IMR-90 (cell line): ENCODE data around the gene HINT3. TPM values are rescaled to one million over a fixed set of nuclear protein-coding genes. Genes with fewer than 3 reads are reported as not detected.

Experiments used
- ATAC-seq: fragments of 200-7000 bp; cut with Tn5 transposase; 2 replicates; pipeline ENCODE4 v1.9.1; 2020; ENCODE audit warnings: low read depth, mild to moderate bottlenecking, moderate library complexity
- BruUV-seq: library from RNA; stranded (reverse); fragments of 400-500 nt; replicated peaks from 2 replicates; lab custom pipeline; 2021; lab: Mats Ljungman, UMichigan
- CTCF ChIA-PET: fragments of 300-600 bp; formaldehyde crosslinking; extraction: SDS; loops from one replicate; lab custom pipeline; 2021; ENCODE audit warnings: antibody characterized with exemption; lab: Yijun Ruan, JAX
- POLR2A ChIA-PET: fragments of 300-600 bp; sonication (Branson Sonifier 250); formaldehyde crosslinking; loops from one replicate; lab custom pipeline; 2022; ENCODE audit warnings: antibody characterized with exemption; ENCODE audit not compliant: unreplicated experiment; lab: Charles Lee
- DNase-seq: peaks from one replicate; pipeline ENCODE4 v3.0.0; 2013
- H2AFZ ChIP-seq: replicated peaks from 2 replicates; pipeline ENCODE3; 2013; ENCODE audit warnings: low read length, mild to moderate bottlenecking; ENCODE audit not compliant: poor library complexity
- H2AK5ac ChIP-seq: 2 replicates; pipeline ENCODE4 v1.6.1; 2013; ENCODE audit warnings: low read depth, low read length, inconsistent platforms
- H2AK9ac ChIP-seq: replicated peaks from 2 replicates; pipeline ENCODE3; 2013; ENCODE audit warnings: mild to moderate bottlenecking, low read depth, low read length, moderate library complexity; ENCODE audit not compliant: poor library complexity
- H2BK120ac ChIP-seq: 2 replicates; pipeline ENCODE4 v1.6.1; 2013; ENCODE audit warnings: low read depth, low read length, inconsistent platforms
- H2BK15ac ChIP-seq: 3 replicates; pipeline ENCODE4 v1.6.1; 2013; ENCODE audit warnings: low read depth, low read length, inconsistent platforms
- H2BK20ac ChIP-seq: 2 replicates; pipeline ENCODE4 v1.6.1; 2013; ENCODE audit warnings: low read depth, mild to moderate bottlenecking, inconsistent platforms, low read length, moderate library complexity
- H2BK5ac ChIP-seq: 2 replicates; pipeline ENCODE4 v1.6.1; 2013; ENCODE audit warnings: mild to moderate bottlenecking, low read depth, low read length, inconsistent platforms; ENCODE audit not compliant: poor library complexity, severe bottlenecking
- H3K14ac ChIP-seq: replicated peaks from 2 replicates; pipeline ENCODE4 v1.6.1; 2013; ENCODE audit warnings: low read depth, low read length, inconsistent platforms
- H3K18ac ChIP-seq: 2 replicates; pipeline ENCODE4 v1.6.1; 2013; ENCODE audit warnings: low read depth, low read length, control low read depth
- H3K23ac ChIP-seq: 2 replicates; pipeline ENCODE4 v1.6.1; 2013; ENCODE audit warnings: low read depth, low read length, inconsistent platforms
- H3K27ac ChIP-seq: 2 replicates; pipeline ENCODE4 v1.5.1; 2013; ENCODE audit warnings: mild to moderate bottlenecking, control low read depth, low read length; ENCODE audit not compliant: insufficient read depth
- H3K27me3 ChIP-seq: 2 replicates; pipeline ENCODE4 v1.6.1; 2013; ENCODE audit warnings: low read length; ENCODE audit not compliant: control insufficient read depth, insufficient read depth
- H3K36me3 ChIP-seq: 2 replicates; pipeline ENCODE4 v1.6.1; 2013; ENCODE audit warnings: low read length, mixed read lengths; ENCODE audit not compliant: control insufficient read depth, insufficient read depth
- H3K4ac ChIP-seq: 2 replicates; pipeline ENCODE4 v1.6.1; 2013; ENCODE audit warnings: low read depth, low read length, inconsistent platforms
- H3K4me1 ChIP-seq: 2 replicates; pipeline ENCODE4 v1.6.1; 2013; ENCODE audit warnings: low read length, mixed read lengths; ENCODE audit not compliant: control insufficient read depth, insufficient read depth
- H3K4me2 ChIP-seq: 2 replicates; pipeline ENCODE4 v1.6.1; 2013; ENCODE audit warnings: low read depth, mild to moderate bottlenecking, control low read depth, low read length, moderate library complexity
- H3K4me3 ChIP-seq: 2 replicates; pipeline ENCODE4 v1.5.1; 2013; ENCODE audit warnings: low read depth, mild to moderate bottlenecking, control low read depth, low read length, moderate library complexity; ENCODE audit not compliant: insufficient read depth
- H3K56ac ChIP-seq: 2 replicates; pipeline ENCODE4 v1.6.1; 2013; ENCODE audit warnings: low read length, inconsistent platforms; ENCODE audit not compliant: insufficient read depth; ENCODE audit errors: extremely low read depth
- H3K79me1 ChIP-seq, 2 experiments: 2 replicates each; pipeline ENCODE4 v1.6.1; 2013; ENCODE audit warnings: low read length in 2 of 2, inconsistent platforms in 1 of 2, low read depth in 1 of 2
- H3K9ac ChIP-seq: 2 replicates; pipeline ENCODE4 v1.6.1; 2013; ENCODE audit warnings: low read depth, low read length, control low read depth
- H3K9me1 ChIP-seq: 2 replicates; pipeline ENCODE4 v1.6.1; 2013; ENCODE audit warnings: low read length, inconsistent platforms; ENCODE audit not compliant: insufficient read depth
- H3K9me3 ChIP-seq: 2 replicates; pipeline ENCODE4 v1.6.1; 2013; ENCODE audit warnings: low read length; ENCODE audit not compliant: control insufficient read depth, insufficient read depth
- H4K20me1 ChIP-seq: 2 replicates; pipeline ENCODE4 v1.6.1; 2013; ENCODE audit warnings: low read length, inconsistent platforms; ENCODE audit not compliant: insufficient read depth
- H4K5ac ChIP-seq: 2 replicates; pipeline ENCODE4 v1.6.1; 2013; ENCODE audit warnings: mild to moderate bottlenecking, low read depth, low read length, control low read depth
- H4K8ac ChIP-seq, 2 experiments: 2 replicates each; pipeline ENCODE4 v1.6.1; 2013; ENCODE audit warnings: low read depth in 2 of 2, low read length in 2 of 2, control low read depth in 1 of 2, inconsistent platforms in 1 of 2
- H4K91ac ChIP-seq: 2 replicates; pipeline ENCODE4 v1.6.1; 2013; ENCODE audit warnings: low read depth, low read length, inconsistent platforms; ENCODE audit not compliant: insufficient read depth
- CEBPB ChIP-seq: IDR thresholded peaks from 2 replicates; pipeline ENCODE4 v1.6.1; 2012; ENCODE audit warnings: low read depth, low read length, improper control_type of control experiment
- MAFK ChIP-seq: IDR thresholded peaks from 2 replicates; pipeline ENCODE4 v1.6.1; 2012; ENCODE audit warnings: low read depth, low read length, improper control_type of control experiment
- NFE2L2 ChIP-seq: fragments of 150-350 bp; IDR thresholded peaks from 2 replicates; pipeline ENCODE4 v1.6.1; 2016; ENCODE audit warnings: low read depth, mild to moderate bottlenecking, low read length
- POLR2A ChIP-seq: IDR thresholded peaks from 2 replicates; pipeline ENCODE4 v1.6.1; 2012; ENCODE audit warnings: mild to moderate bottlenecking, low read depth, low read length
- RFX5 ChIP-seq: IDR thresholded peaks from 2 replicates; pipeline ENCODE4 v1.8.0; 2012; ENCODE audit warnings: low read depth, mild to moderate bottlenecking, low read length, moderate library complexity
- SMC3 ChIP-seq: fragments of 150-350 bp; IDR thresholded peaks from 2 replicates; pipeline ENCODE4 v1.6.1; 2016; ENCODE audit warnings: low read depth, mild to moderate bottlenecking, antibody characterized with exemption, low read length, moderate library complexity
- WGBS, 2 experiments: methylation state at CpG; one replicate each; pipeline versions ENCODE4 v1.1.5 to v1.1.7; 2013; ENCODE audit warnings: missing lambda C conversion rate in 2 of 2; ENCODE audit not compliant: insufficient read length in 1 of 2; ENCODE audit errors: extremely low coverage in 2 of 2; 5-methylcytosine and 5-hydroxymethylcytosine counted together
- dilution Hi-C: fragments of 300-500 bp; cut with HindIII; formaldehyde crosslinking; loops from one replicate; pipeline ENCODE4 v1.14.3; 2018; ENCODE audit warnings: low sequenced_read_pairs; ENCODE audit not compliant: unreplicated experiment
- in situ Hi-C: fragments of 300-500 bp; cut with MboI; formaldehyde crosslinking; loops from 3 replicates; pipeline ENCODE4 v1.14.3; 2019; ENCODE audit warnings: low sequenced_read_pairs, inconsistent platforms, mixed read lengths
- intact Hi-C: fragments of 100-400 bp; cut with micrococcal nuclease; formaldehyde crosslinking; loops from 2 replicates; pipeline ENCODE4 v1.10.0; 2022
- polyA plus RNA-seq, 3 experiments: library from polyadenylated mRNA; depleted of rRNA; stranded (reverse); fragments of >200 nt; gene quantifications; 2 replicates each; pipeline ENCODE4 v1.2.3, GENCODE V29; 2012; ENCODE audit warnings: low replicate concordance in 1 of 3
- total RNA-seq: library from RNA; depleted of rRNA; stranded (reverse); fragments of >200 nt; gene quantifications from 2 replicates; pipeline ENCODE4 v1.2.3, GENCODE V29; 2012
- TF ChIP-seq, protein P1 (sequence below): conservative IDR thresholded peaks from 2 replicates; pipeline ENCODE4 v1.5.1; 2012; ENCODE audit warnings: mild to moderate bottlenecking, low read depth, low read length, improper control_type of control experiment
- TF ChIP-seq, protein P2 (sequence below): fragments of 150-350 bp; IDR thresholded peaks from 2 replicates; pipeline ENCODE4 v1.6.1; 2017; ENCODE audit warnings: mild to moderate bottlenecking, antibody characterized with exemption, low read length, low read depth

The HINT3 gene
- total and polyA plus RNA-seq, 2 of the 4 experiments (the other 2 are of a cell fraction) = 3.4 to 6.5 TPM

- POLR2A ChIA-PET = interaction anchor here (0.7 to 1.0 kb wide), 2 partner anchors 12 to 32 kb away, joined by 3 to 5 read pairs; no protein-coding TSS in a partner anchor
- no CpG with 5 or more reads among the region's 1 CpG for WGBS, 2 experiments
These were observed 11.0 kb upstream of the HINT3 start for GRCh38 chr6:125945378-125946141.

More at GRCh38 chr6:125945378-125946141, 11.0 kb upstream of the HINT3 start:
- Histone ChIP-seq H3K9ac (no peak overlapping the region), H3K4ac (peak overlapping the region; percentile 73), H3K4me2 (peak overlapping the region; percentile 92), H3K18ac (peak overlapping the region; percentile 98), H4K5ac (peak overlapping the region; percentile 84), H2BK5ac (peak overlapping the region; percentile 98), H3K23ac (peak overlapping the region; percentile 57), H2BK120ac (peak overlapping the region; percentile 93), H3K4me3 (no peak overlapping the region), H2AK9ac (no peak overlapping the region), H3K27me3 (no peaks in the 10 kb centered on the region), H3K27ac (peak overlapping the region; percentile 61), H2BK20ac (peak overlapping the region; percentile 83), H3K56ac (peak overlapping the region; percentile 90), H4K91ac (peak overlapping the region; percentile 85), H4K8ac (peak overlapping the region; percentile 56 to 80), H2AK5ac (0 out of 2 replicates have a peak overlapping the region, but pooled peaks have one; percentile 26), H3K4me1 (peaks cover 27% of the 10 kb centered on the region), H3K9me1 (peaks cover 6% of the 10 kb centered on the region), H3K14ac (peak overlapping the region; percentile 57), H3K9me3 (no peaks in the 10 kb centered on the region), H2BK15ac (peak overlapping the region; percentile 40), H4K20me1 (no peaks in the 10 kb centered on the region), H3K36me3 (no peaks in the 10 kb centered on the region), H2AFZ (no peak overlapping the region), H3K79me1 (no peaks in the 10 kb centered on the region)
- peak; percentile 22; the same call in 1 of the 2 replicates for ATAC-seq
- peak; percentile 82 for DNase-seq
- intact Hi-C loops = loop anchor here (5.0 kb wide), 1 partner anchor 73 kb away; no protein-coding TSS in a partner anchor
- TF ChIP-seq SMC3 = no peak
- TF ChIP-seq CEBPB = peak; percentile 91
- peak; percentile 67; the same call in 1 of the 2 replicates for TF ChIP-seq NFE2L2
- TF ChIP-seq, protein P1, sequence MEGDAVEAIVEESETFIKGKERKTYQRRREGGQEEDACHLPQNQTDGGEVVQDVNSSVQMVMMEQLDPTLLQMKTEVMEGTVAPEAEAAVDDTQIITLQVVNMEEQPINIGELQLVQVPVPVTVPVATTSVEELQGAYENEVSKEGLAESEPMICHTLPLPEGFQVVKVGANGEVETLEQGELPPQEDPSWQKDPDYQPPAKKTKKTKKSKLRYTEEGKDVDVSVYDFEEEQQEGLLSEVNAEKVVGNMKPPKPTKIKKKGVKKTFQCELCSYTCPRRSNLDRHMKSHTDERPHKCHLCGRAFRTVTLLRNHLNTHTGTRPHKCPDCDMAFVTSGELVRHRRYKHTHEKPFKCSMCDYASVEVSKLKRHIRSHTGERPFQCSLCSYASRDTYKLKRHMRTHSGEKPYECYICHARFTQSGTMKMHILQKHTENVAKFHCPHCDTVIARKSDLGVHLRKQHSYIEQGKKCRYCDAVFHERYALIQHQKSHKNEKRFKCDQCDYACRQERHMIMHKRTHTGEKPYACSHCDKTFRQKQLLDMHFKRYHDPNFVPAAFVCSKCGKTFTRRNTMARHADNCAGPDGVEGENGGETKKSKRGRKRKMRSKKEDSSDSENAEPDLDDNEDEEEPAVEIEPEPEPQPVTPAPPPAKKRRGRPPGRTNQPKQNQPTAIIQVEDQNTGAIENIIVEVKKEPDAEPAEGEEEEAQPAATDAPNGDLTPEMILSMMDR = no peak
- no peak for TF ChIP-seq RFX5
- TF ChIP-seq, protein P2, sequence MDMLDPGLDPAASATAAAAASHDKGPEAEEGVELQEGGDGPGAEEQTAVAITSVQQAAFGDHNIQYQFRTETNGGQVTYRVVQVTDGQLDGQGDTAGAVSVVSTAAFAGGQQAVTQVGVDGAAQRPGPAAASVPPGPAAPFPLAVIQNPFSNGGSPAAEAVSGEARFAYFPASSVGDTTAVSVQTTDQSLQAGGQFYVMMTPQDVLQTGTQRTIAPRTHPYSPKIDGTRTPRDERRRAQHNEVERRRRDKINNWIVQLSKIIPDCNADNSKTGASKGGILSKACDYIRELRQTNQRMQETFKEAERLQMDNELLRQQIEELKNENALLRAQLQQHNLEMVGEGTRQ = no peak
- peak; percentile 53 for TF ChIP-seq POLR2A
- TF ChIP-seq MAFK = no peak
- CTCF ChIA-PET = interaction anchor here (0.5 to 1.0 kb wide), 3 partner anchors 11 to 86 kb away, joined by 3 read pairs; partner anchors contain the start of gene HINT3
- dilution Hi-C loops = no loop called here
- in situ Hi-C loops = no loop called here
- BruUV-seq = TSS peak; percentile 99
